Sigmoid colon (tissue), 3 donors: ENCODE data around the gene ACE.

Experiments
- POLR2A ChIP-seq, 2 donors: fragments of 450-650 bp; IDR thresholded peaks; one replicate each; pipeline ENCODE4 v1.6.1; 2016; ENCODE audit warnings: antibody characterized with exemption in 2 of 2, mild to moderate bottlenecking in 2 of 2, moderate library complexity in 2 of 2
- TF ChIP-seq, protein P1 (sequence below), 4 experiments: fragments of 450-650 bp in 3 of 4; fragments of 200-600 bp in 1 of 4; IDR thresholded peaks; one replicate each; pipeline ENCODE4 v1.5.1; 2016 to 2019; ENCODE audit warnings: antibody characterized with exemption in 4 of 4, mild to moderate bottlenecking in 3 of 4, moderate library complexity in 2 of 4

DNA sequence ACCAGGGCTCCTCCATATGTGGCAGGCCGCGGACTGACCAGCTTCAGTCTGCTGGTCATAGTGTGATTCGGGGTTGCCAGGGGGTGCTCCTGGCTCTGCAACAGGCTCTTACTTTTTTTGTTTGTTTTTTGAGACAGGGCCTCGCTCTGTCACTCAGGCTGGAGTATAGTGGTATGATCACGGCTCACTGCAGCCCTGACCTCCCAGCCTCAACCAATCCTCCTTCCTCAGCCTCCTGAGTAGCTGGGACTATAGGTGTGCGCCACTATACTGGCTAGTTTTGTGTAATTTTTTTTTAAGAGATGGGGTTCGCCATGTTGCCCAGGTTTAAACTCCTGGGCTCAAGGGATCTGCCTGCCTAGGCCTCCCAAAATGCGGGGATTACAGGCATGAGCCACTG is 34.5 kb downstream of the ACE start:
- TF ChIP-seq POLR2A (IDR thresholded peaks at IDR 0.05) = no peak
- TF ChIP-seq, protein P1, sequence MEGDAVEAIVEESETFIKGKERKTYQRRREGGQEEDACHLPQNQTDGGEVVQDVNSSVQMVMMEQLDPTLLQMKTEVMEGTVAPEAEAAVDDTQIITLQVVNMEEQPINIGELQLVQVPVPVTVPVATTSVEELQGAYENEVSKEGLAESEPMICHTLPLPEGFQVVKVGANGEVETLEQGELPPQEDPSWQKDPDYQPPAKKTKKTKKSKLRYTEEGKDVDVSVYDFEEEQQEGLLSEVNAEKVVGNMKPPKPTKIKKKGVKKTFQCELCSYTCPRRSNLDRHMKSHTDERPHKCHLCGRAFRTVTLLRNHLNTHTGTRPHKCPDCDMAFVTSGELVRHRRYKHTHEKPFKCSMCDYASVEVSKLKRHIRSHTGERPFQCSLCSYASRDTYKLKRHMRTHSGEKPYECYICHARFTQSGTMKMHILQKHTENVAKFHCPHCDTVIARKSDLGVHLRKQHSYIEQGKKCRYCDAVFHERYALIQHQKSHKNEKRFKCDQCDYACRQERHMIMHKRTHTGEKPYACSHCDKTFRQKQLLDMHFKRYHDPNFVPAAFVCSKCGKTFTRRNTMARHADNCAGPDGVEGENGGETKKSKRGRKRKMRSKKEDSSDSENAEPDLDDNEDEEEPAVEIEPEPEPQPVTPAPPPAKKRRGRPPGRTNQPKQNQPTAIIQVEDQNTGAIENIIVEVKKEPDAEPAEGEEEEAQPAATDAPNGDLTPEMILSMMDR (IDR thresholded peaks at IDR 0.05) = no peak
